GM18498 (cell line): ENCODE results near the gene MEGF8.

Experiments
- ATAC-seq: cut with Tn5 transposase; IDR thresholded peaks from one replicate; pipeline ENCODE4 v1.9.1; 2021; ENCODE audit warnings: mild to moderate bottlenecking, moderate library complexity; ENCODE audit not compliant: unreplicated experiment

Gene MEGF8

GRCh38 chr19:42352301-42353259 lies 27.1 kb downstream of the MEGF8 start:
- ATAC-seq: no peak

- ATAC-seq: no peak
Observed at GRCh38 chr19:42353341-42354015, 28.0 kb downstream of the MEGF8 start.

- ATAC-seq: no peak
Observed at GRCh38 chr19:42355896-42356295, 30.5 kb downstream of the MEGF8 start.

- no peak for ATAC-seq
Observed at GRCh38 chr19:42356686-42357085, 31.3 kb downstream of the MEGF8 start.

- no peak for ATAC-seq
Observed at GRCh38 chr19:42357290-42357689, 31.9 kb downstream of the MEGF8 start.

- ATAC-seq: no peak
Observed at GRCh38 chr19:42360787-42361544, 35.5 kb downstream of the MEGF8 start.

GRCh38 chr19:42361545-42361910 lies 36.1 kb downstream of the MEGF8 start:
- ATAC-seq: no peak

- ATAC-seq: no peak
Observed at GRCh38 chr19:42362342-42362741, 36.9 kb downstream of the MEGF8 start.

GRCh38 chr19:42362891-42363440 lies 37.5 kb downstream of the MEGF8 start:
- ATAC-seq: no peak

- ATAC-seq: no peak
Observed at GRCh38 chr19:42363614-42364346, 38.3 kb downstream of the MEGF8 start.

- no peak for ATAC-seq
Observed at GRCh38 chr19:42366673-42367072, 41.2 kb downstream of the MEGF8 start.

GRCh38 chr19:42367929-42368328 lies 42.5 kb downstream of the MEGF8 start:
- no peak for ATAC-seq

GRCh38 chr19:42368360-42368759 lies 42.9 kb downstream of the MEGF8 start:
- no peak for ATAC-seq

GRCh38 chr19:42368765-42369164 lies 43.3 kb downstream of the MEGF8 start:
- ATAC-seq: no peak

- no peak for ATAC-seq
Observed at GRCh38 chr19:42369433-42370067, 44.1 kb downstream of the MEGF8 start.

- no peak for ATAC-seq
Observed at GRCh38 chr19:42370068-42370520, 44.7 kb downstream of the MEGF8 start.

- ATAC-seq: no peak
Observed at GRCh38 chr19:42370626-42371175, 45.3 kb downstream of the MEGF8 start.

GRCh38 chr19:42374826-42375376 lies 49.5 kb downstream of the MEGF8 start:
- ATAC-seq: no peak
